HepG2 (cell line): ENCODE results near the gene TRAPPC12. TPM values are rescaled to one million over a fixed set of nuclear protein-coding genes. Genes with fewer than 3 reads are reported as not detected.
A peak's percentile ranks its signal among the peaks of the same experiment; 100 is the strongest.

Experiments used
- CHD2 ChIP-seq: IDR thresholded peaks from 2 replicates; pipeline ENCODE4 v1.6.1; 2011; ENCODE audit warnings: low read depth, low read length, improper control_type of control experiment
- ESRRA ChIP-seq: sonication (generic); formaldehyde crosslinking; IDR thresholded peaks from 2 replicates; pipeline ENCODE4 v1.5.1; 2020; ENCODE audit warnings: mild to moderate bottlenecking, low read depth, missing genetic modification reagents
- KLF15 ChIP-seq: sonication (generic); formaldehyde crosslinking; IDR thresholded peaks from 2 replicates; pipeline ENCODE4 v1.8.1; 2023; ENCODE audit warnings: borderline replicate concordance, mild to moderate bottlenecking, inconsistent platforms, missing genetic modification reagents, mixed read lengths
- PPARG ChIP-seq: conservative IDR thresholded peaks from 2 replicates; pipeline ENCODE4 v1.6.1; 2016; ENCODE audit warnings: missing biosample characterization, missing genetic modification reagents
- SAFB2 ChIP-seq: sonication (generic); formaldehyde crosslinking; IDR thresholded peaks from 2 replicates; pipeline ENCODE4 v1.5.1; 2020; ENCODE audit warnings: missing genetic modification reagents, low read depth, mild to moderate bottlenecking, borderline replicate concordance
- SMYD3 ChIP-seq: sonication (generic); formaldehyde crosslinking; IDR thresholded peaks from 2 replicates; pipeline ENCODE4 v1.8.1; 2023; ENCODE audit warnings: mild to moderate bottlenecking, missing genetic modification reagents
- TRIM24 ChIP-seq: sonication (generic); formaldehyde crosslinking; IDR thresholded peaks from 2 replicates; pipeline ENCODE4 v1.8.0; 2022; ENCODE audit warnings: mild to moderate bottlenecking, missing genetic modification reagents
- ZFP37 ChIP-seq: sonication (generic); formaldehyde crosslinking; IDR thresholded peaks from 2 replicates; pipeline ENCODE4 v1.4.0; 2020; ENCODE audit warnings: missing genetic modification reagents, borderline replicate concordance
- ZNF564 ChIP-seq: sonication (generic); formaldehyde crosslinking; IDR thresholded peaks from 2 replicates; pipeline ENCODE4 v1.8.1; 2023; ENCODE audit warnings: mild to moderate bottlenecking, missing genetic modification reagents
- ZSCAN31 ChIP-seq: sonication (generic); formaldehyde crosslinking; IDR thresholded peaks from 2 replicates; pipeline ENCODE4 v1.5.0; 2020; ENCODE audit warnings: low read depth, mild to moderate bottlenecking, missing genetic modification reagents
- polyA plus RNA-seq, 8 experiments: library from polyadenylated mRNA; depleted of rRNA in 3 of 8; stranded (reverse) in 7 of 8; unstranded in 1 of 8; fragments of >200 nt; fragmentation: Illumina TruSeq in 4 of 8; extraction: Trizol in 4 of 8; gene quantifications; 2 replicates each; pipeline versions ENCODE4 v1.2.1 to v1.2.3, GENCODE V29; 2011 to 2016; ENCODE audit warnings: low read depth in 4 of 8, missing spikeins in 1 of 8, mixed read lengths in 1 of 8; ENCODE audit not compliant: insufficient read depth in 1 of 8
- total RNA-seq, 5 experiments: library from RNA; depleted of rRNA; stranded (reverse); fragments of >200 nt; fragmentation: Illumina TruSeq; extraction: Trizol; gene quantifications; 2 replicates each; pipeline ENCODE4 v1.2.3, GENCODE V29; 2016; ENCODE audit warnings: low read depth in 1 of 5
- TF ChIP-seq, protein P1 (sequence below), 2 experiments: fragments of 450-650 bp in 1 of 2; sonication (generic) in 1 of 2; formaldehyde crosslinking in 1 of 2; IDR thresholded peaks; 2 replicates each; pipeline versions ENCODE4 v1.6.1 to v1.8.0; 2016 to 2022; ENCODE audit warnings: antibody characterized with exemption in 1 of 2, mild to moderate bottlenecking in 1 of 2, missing genetic modification reagents in 1 of 2
- TF ChIP-seq, protein P2 (sequence below): sonication (generic); formaldehyde crosslinking; IDR thresholded peaks from 2 replicates; pipeline ENCODE4 v1.4.0; 2020; ENCODE audit warnings: missing genetic modification reagents
- TF ChIP-seq, protein P3 (sequence below), 2 experiments: fragments of 450-650 bp in 1 of 2; sonication (generic) in 1 of 2; formaldehyde crosslinking; IDR thresholded peaks; 2 replicates each; pipeline versions ENCODE4 v1.5.0 to v1.8.0; 2020 to 2022; ENCODE audit warnings: mild to moderate bottlenecking in 1 of 2, missing genetic modification reagents in 1 of 2
- TF ChIP-seq, protein P4 (sequence below): sonication (generic); formaldehyde crosslinking; IDR thresholded peaks from 2 replicates; pipeline ENCODE4 v1.8.0; 2022; ENCODE audit warnings: missing genetic modification reagents, mild to moderate bottlenecking, borderline replicate concordance

TRAPPC12 gene
- total and polyA plus RNA-seq, 2 of the 13 experiments (the other 11 are each of a cell fraction or from before 2014, with no cell fraction given): 46.4 to 97.7 TPM

DNA sequence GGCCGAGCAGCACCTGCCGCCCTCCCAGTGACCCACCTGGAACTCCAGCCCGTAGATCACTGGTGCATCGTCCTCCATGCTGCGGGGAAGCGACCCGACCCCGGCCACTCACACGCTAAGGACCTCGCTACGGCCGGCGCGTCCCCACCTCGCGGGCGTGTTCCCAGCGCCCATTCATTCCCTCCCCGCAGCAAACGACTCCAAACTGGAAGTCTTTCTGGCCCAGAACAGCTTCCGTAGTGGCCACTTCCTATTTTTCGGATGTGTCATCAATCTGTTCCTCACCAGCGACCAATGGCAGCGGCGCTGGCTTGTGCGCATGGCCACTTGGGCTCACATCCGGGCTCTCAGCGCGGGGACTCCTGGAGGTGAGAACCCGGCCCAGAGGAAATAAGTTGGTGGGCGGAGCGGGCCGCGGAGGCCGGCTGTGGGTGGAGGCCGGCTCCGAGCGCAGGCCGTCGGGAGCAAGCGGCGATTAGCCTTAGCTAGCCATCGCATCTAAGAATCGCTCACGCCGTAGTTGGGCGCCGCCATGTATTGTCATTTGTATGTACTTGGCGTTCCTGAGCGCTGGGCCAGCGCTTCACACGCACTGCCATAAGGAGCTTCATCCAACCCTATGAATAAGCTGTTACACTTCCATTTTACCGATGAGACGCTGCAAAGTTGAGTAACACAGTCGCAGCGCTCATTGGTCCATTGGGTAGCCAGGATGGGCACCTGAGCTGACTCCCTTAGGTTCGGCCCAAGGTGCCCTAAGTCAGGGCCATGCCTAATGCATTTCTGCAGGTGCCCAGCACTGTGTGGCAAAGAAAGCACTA is 1.7 kb upstream of the TRAPPC12 start, which contains the start of gene EIPR1 (continued):
- TF ChIP-seq, protein P1, sequence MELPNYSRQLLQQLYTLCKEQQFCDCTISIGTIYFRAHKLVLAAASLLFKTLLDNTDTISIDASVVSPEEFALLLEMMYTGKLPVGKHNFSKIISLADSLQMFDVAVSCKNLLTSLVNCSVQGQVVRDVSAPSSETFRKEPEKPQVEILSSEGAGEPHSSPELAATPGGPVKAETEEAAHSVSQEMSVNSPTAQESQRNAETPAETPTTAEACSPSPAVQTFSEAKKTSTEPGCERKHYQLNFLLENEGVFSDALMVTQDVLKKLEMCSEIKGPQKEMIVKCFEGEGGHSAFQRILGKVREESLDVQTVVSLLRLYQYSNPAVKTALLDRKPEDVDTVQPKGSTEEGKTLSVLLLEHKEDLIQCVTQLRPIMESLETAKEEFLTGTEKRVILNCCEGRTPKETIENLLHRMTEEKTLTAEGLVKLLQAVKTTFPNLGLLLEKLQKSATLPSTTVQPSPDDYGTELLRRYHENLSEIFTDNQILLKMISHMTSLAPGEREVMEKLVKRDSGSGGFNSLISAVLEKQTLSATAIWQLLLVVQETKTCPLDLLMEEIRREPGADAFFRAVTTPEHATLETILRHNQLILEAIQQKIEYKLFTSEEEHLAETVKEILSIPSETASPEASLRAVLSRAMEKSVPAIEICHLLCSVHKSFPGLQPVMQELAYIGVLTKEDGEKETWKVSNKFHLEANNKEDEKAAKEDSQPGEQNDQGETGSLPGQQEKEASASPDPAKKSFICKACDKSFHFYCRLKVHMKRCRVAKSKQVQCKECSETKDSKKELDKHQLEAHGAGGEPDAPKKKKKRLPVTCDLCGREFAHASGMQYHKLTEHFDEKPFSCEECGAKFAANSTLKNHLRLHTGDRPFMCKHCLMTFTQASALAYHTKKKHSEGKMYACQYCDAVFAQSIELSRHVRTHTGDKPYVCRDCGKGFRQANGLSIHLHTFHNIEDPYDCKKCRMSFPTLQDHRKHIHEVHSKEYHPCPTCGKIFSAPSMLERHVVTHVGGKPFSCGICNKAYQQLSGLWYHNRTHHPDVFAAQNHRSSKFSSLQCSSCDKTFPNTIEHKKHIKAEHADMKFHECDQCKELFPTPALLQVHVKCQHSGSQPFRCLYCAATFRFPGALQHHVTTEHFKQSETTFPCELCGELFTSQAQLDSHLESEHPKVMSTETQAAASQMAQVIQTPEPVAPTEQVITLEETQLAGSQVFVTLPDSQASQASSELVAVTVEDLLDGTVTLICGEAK (IDR thresholded peaks at IDR 0.05): no peak
- TF ChIP-seq, protein P1 (CRISPR knock-in tag; IDR thresholded peaks at IDR 0.05): peak; percentile 65; the same call in 1 of the 2 replicates
- TF ChIP-seq, protein P2, sequence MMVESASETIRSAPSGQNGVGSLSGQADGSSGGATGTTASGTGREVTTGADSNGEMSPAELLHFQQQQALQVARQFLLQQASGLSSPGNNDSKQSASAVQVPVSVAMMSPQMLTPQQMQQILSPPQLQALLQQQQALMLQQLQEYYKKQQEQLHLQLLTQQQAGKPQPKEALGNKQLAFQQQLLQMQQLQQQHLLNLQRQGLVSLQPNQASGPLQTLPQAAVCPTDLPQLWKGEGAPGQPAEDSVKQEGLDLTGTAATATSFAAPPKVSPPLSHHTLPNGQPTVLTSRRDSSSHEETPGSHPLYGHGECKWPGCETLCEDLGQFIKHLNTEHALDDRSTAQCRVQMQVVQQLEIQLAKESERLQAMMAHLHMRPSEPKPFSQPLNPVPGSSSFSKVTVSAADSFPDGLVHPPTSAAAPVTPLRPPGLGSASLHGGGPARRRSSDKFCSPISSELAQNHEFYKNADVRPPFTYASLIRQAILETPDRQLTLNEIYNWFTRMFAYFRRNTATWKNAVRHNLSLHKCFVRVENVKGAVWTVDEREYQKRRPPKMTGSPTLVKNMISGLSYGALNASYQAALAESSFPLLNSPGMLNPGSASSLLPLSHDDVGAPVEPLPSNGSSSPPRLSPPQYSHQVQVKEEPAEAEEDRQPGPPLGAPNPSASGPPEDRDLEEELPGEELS (CRISPR knock-in tag): peak; percentile 44
- peak; percentile 80; the same call in 1 of the 2 replicates for TF ChIP-seq ZFP37
- TF ChIP-seq KLF15 (CRISPR knock-in tag): no peak
- no peak for TF ChIP-seq ZNF564 (CRISPR knock-in tag)
- TF ChIP-seq, protein P3, sequence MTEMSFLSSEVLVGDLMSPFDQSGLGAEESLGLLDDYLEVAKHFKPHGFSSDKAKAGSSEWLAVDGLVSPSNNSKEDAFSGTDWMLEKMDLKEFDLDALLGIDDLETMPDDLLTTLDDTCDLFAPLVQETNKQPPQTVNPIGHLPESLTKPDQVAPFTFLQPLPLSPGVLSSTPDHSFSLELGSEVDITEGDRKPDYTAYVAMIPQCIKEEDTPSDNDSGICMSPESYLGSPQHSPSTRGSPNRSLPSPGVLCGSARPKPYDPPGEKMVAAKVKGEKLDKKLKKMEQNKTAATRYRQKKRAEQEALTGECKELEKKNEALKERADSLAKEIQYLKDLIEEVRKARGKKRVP (CRISPR knock-in tag; IDR thresholded peaks at IDR 0.05): peak in 1 of 2 experiments; percentile 34; a peak in 1 of 4 replicates
- peak; percentile 92 for TF ChIP-seq SMYD3 (CRISPR knock-in tag)
- TF ChIP-seq SAFB2 (CRISPR knock-in tag): peak; percentile 14; the same call in 1 of the 2 replicates
- TF ChIP-seq, protein P4, sequence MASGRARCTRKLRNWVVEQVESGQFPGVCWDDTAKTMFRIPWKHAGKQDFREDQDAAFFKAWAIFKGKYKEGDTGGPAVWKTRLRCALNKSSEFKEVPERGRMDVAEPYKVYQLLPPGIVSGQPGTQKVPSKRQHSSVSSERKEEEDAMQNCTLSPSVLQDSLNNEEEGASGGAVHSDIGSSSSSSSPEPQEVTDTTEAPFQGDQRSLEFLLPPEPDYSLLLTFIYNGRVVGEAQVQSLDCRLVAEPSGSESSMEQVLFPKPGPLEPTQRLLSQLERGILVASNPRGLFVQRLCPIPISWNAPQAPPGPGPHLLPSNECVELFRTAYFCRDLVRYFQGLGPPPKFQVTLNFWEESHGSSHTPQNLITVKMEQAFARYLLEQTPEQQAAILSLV (CRISPR knock-in tag): peak; percentile 81; the same call in 1 of the 2 replicates
- peak; percentile 54; the same call in 1 of the 2 replicates for TF ChIP-seq PPARG (CRISPR knock-in tag)
- peak; percentile 91; the same call in 1 of the 2 replicates for TF ChIP-seq ZSCAN31 (CRISPR knock-in tag)
- TF ChIP-seq TRIM24 (CRISPR knock-in tag): no peak
- peak; percentile 80 for TF ChIP-seq ESRRA (CRISPR knock-in tag)
- 0 out of 2 replicates have a peak, but pooled peaks have one; percentile 28 for TF ChIP-seq CHD2
